H1 (cell line): ENCODE measurements around the gene CHI3L1. TPM values are rescaled to one million over a fixed set of nuclear protein-coding genes. Genes with fewer than 3 reads are reported as not detected.

Experiments used
- CTCF ChIA-PET: fragments of 300-600 bp; sonication (Branson Sonifier 250); formaldehyde crosslinking; loops from one replicate; lab custom pipeline; 2021; ENCODE audit not compliant: partially characterized antibody; lab: Charles Lee
- POLR2A ChIA-PET: fragments of 300-600 bp; sonication (Branson Sonifier 250); formaldehyde crosslinking; loops from one replicate; lab custom pipeline; 2021; ENCODE audit warnings: inconsistent platforms; ENCODE audit not compliant: partially characterized antibody; lab: Charles Lee
- DNase-seq, 2 experiments: peaks; one replicate each; pipeline versions ENCODE4 v3.0.0 to v3.0.0-alpha.2; 2010 to 2022; ENCODE audit warnings: low spot score in 2 of 2, low read depth in 1 of 2, mixed read lengths in 1 of 2
- FAIRE-seq: peaks from 2 replicates; lab custom pipeline; 2011; peaks lifted over from hg19 to GRCh38; lab: Jason Lieb, UNC
- H2AFZ ChIP-seq: 2 replicates; pipeline ENCODE4 v1.8.1; 2012; ENCODE audit warnings: low read length, inconsistent platforms
- H2AK5ac ChIP-seq: 2 replicates; pipeline ENCODE4 v1.6.1; 2013; ENCODE audit warnings: low read depth, low read length
- H2BK120ac ChIP-seq: replicated peaks from 2 replicates; pipeline ENCODE3; 2013; ENCODE audit warnings: low read depth, low read length, inconsistent platforms
- H2BK12ac ChIP-seq: 2 replicates; pipeline ENCODE4 v1.6.1; 2013; ENCODE audit warnings: low read depth, low read length
- H2BK15ac ChIP-seq: 2 replicates; pipeline ENCODE4 v1.6.1; 2013; ENCODE audit warnings: low read length
- H2BK20ac ChIP-seq: 2 replicates; pipeline ENCODE4 v1.6.1; 2013; ENCODE audit warnings: low read length
- H2BK5ac ChIP-seq: 2 replicates; pipeline ENCODE4 v1.6.1; 2013; ENCODE audit warnings: low read depth, low read length
- H3K14ac ChIP-seq: 2 replicates; pipeline ENCODE4 v1.6.1; 2013; ENCODE audit warnings: inconsistent platforms; ENCODE audit not compliant: insufficient read length
- H3K18ac ChIP-seq: 2 replicates; pipeline ENCODE4 v1.6.1; 2013; ENCODE audit warnings: low read length; ENCODE audit errors: extremely low read depth
- H3K23ac ChIP-seq: 2 replicates; pipeline ENCODE4 v1.6.1; 2013; ENCODE audit warnings: inconsistent platforms; ENCODE audit not compliant: insufficient read length
- H3K23me2 ChIP-seq: 2 replicates; pipeline ENCODE4 v1.6.1; 2013; ENCODE audit warnings: low read depth, low read length
- H3K27ac ChIP-seq: 2 replicates; pipeline ENCODE4 v1.6.1; 2011; ENCODE audit warnings: low read depth, low read length, inconsistent platforms
- H3K27me3 ChIP-seq, 4 experiments: replicated peaks in 1 of 4; 1 replicate in 1 of 4; 2 replicates in 3 of 4; pipeline versions ENCODE4 v1.6.1 to v1.8.1; 2011 to 2013; ENCODE audit warnings: low read length in 3 of 4, mild to moderate bottlenecking in 3 of 4, inconsistent platforms in 2 of 4, mixed read lengths in 2 of 4, moderate library complexity in 1 of 4; ENCODE audit not compliant: control insufficient read depth in 3 of 4, insufficient read depth in 3 of 4; ENCODE audit errors: extremely low read depth in 1 of 4
- H3K36me3 ChIP-seq, 4 experiments: 2 replicates each; pipeline versions ENCODE4 v1.6.1 to v1.8.1; 2011 to 2013; ENCODE audit warnings: mild to moderate bottlenecking in 4 of 4, low read length in 3 of 4, moderate library complexity in 2 of 4, control low read depth in 1 of 4, inconsistent platforms in 1 of 4; ENCODE audit not compliant: insufficient read depth in 4 of 4, control insufficient read depth in 2 of 4
- H3K4ac ChIP-seq: replicated peaks from 2 replicates; pipeline ENCODE3; 2013; ENCODE audit warnings: low read length, low read depth, mixed read lengths, inconsistent platforms; ENCODE audit not compliant: insufficient read length
- H3K4me1 ChIP-seq, 4 experiments: replicated peaks in 1 of 4; 1 replicate in 1 of 4; 2 replicates in 3 of 4; pipeline versions ENCODE4 v1.6.1 to v1.8.1; 2011 to 2013; ENCODE audit warnings: low read length in 3 of 4, inconsistent platforms in 2 of 4, mixed read lengths in 1 of 4; ENCODE audit not compliant: insufficient read depth in 4 of 4, control insufficient read depth in 3 of 4
- H3K4me2 ChIP-seq, 2 experiments: 2 replicates each; pipeline versions ENCODE4 v1.6.1 to v1.8.1; 2011 to 2013; ENCODE audit warnings: low read depth in 2 of 2, low read length in 2 of 2, control low read depth in 1 of 2, inconsistent platforms in 1 of 2, mild to moderate bottlenecking in 1 of 2; ENCODE audit not compliant: insufficient read depth in 1 of 2
- H3K4me3 ChIP-seq, 4 experiments: fragments of 200-600, 300-600 bp in 1 of 4; sonication (generic), shearing (Covaris generic), sonication (Bioruptor Twin) in 1 of 4; 2 replicates each; pipeline versions ENCODE4 v1.5.1 to v1.8.1; 2011 to 2016; ENCODE audit warnings: low read length in 4 of 4, low read depth in 3 of 4, control low read depth in 2 of 4, inconsistent platforms in 2 of 4, mild to moderate bottlenecking in 2 of 4, mixed read lengths in 1 of 4, moderate library complexity in 1 of 4; ENCODE audit not compliant: insufficient read depth in 2 of 4; ENCODE audit errors: extremely low read depth in 1 of 4
- H3K56ac ChIP-seq: replicated peaks from 2 replicates; pipeline ENCODE3; 2013; ENCODE audit warnings: low read depth, mild to moderate bottlenecking, mixed read lengths, low read length, inconsistent platforms; ENCODE audit not compliant: insufficient read length
- H3K79me1 ChIP-seq: 2 replicates; pipeline ENCODE4 v1.6.1; 2013; ENCODE audit warnings: low read depth, low read length, control low read depth
- H3K79me2 ChIP-seq, 2 experiments: 2 replicates each; pipeline versions ENCODE4 v1.6.1 to v1.8.1; 2012 to 2013; ENCODE audit warnings: low read length in 2 of 2, mild to moderate bottlenecking in 2 of 2, inconsistent platforms in 1 of 2; ENCODE audit not compliant: insufficient read depth in 2 of 2, control insufficient read depth in 1 of 2
- H3K9ac ChIP-seq, 4 experiments: replicated peaks in 1 of 4; 1 replicate in 1 of 4; 2 replicates in 3 of 4; pipeline versions ENCODE4 v1.6.1 to v1.8.1; 2011 to 2013; ENCODE audit warnings: low read depth in 3 of 4, low read length in 3 of 4, control low read depth in 2 of 4, mild to moderate bottlenecking in 2 of 4, moderate library complexity in 2 of 4, inconsistent platforms in 1 of 4; ENCODE audit errors: extremely low read depth in 1 of 4
- H3K9me3 ChIP-seq, 2 experiments: 2 replicates each; pipeline versions ENCODE4 v1.6.1 to v1.8.1; 2012 to 2013; ENCODE audit warnings: mild to moderate bottlenecking in 2 of 2, moderate library complexity in 2 of 2, control low read depth in 1 of 2, inconsistent platforms in 1 of 2, low read depth in 1 of 2, low read length in 1 of 2, mixed read lengths in 1 of 2; ENCODE audit not compliant: insufficient read depth in 2 of 2
- H4K20me1 ChIP-seq, 2 experiments: replicated peaks in 1 of 2; 2 replicates each; pipeline versions ENCODE3 to v1.8.1; 2011 to 2013; ENCODE audit warnings: inconsistent platforms in 2 of 2, low read length in 2 of 2, mild to moderate bottlenecking in 1 of 2; ENCODE audit not compliant: insufficient read depth in 2 of 2, control insufficient read depth in 1 of 2
- H4K5ac ChIP-seq: 2 replicates; pipeline ENCODE4 v1.6.1; 2013; ENCODE audit warnings: low read length, low read depth, mixed read lengths, inconsistent platforms; ENCODE audit not compliant: insufficient read length
- H4K8ac ChIP-seq: 2 replicates; pipeline ENCODE4 v1.8.0; 2013; ENCODE audit warnings: mild to moderate bottlenecking, moderate library complexity, low read length, inconsistent platforms; ENCODE audit not compliant: insufficient read depth; ENCODE audit errors: extremely low read depth
- H4K91ac ChIP-seq: replicated peaks from 2 replicates; pipeline ENCODE3; 2013; ENCODE audit warnings: low read length, mixed read lengths, inconsistent platforms; ENCODE audit not compliant: insufficient read length
- ATF2 ChIP-seq: IDR thresholded peaks from 2 replicates; pipeline ENCODE4 v1.6.1; 2012; ENCODE audit warnings: low read length, inconsistent platforms
- EP300 ChIP-seq, 2 experiments: IDR thresholded peaks; 1 replicate in 1 of 2; 2 replicates in 1 of 2; pipeline ENCODE4 v1.6.1; 2011 to 2012; ENCODE audit warnings: low read depth in 2 of 2, low read length in 2 of 2, mild to moderate bottlenecking in 2 of 2, borderline replicate concordance in 1 of 2, inconsistent platforms in 1 of 2, moderate library complexity in 1 of 2
- JUND ChIP-seq: IDR thresholded peaks from 2 replicates; pipeline ENCODE4 v1.6.1; 2011; ENCODE audit warnings: mild to moderate bottlenecking, improper control_type of control experiment, low read length
- SP2 ChIP-seq: IDR thresholded peaks from 2 replicates; pipeline ENCODE4 v1.6.1; 2012; ENCODE audit warnings: mild to moderate bottlenecking, low read length, inconsistent platforms
- WGBS, 2 experiments: shearing (Covaris generic) in 1 of 2; methylation state at CpG; one replicate each; pipeline versions ENCODE4 v1.1.6 to v1.1.7; 2013 to 2015; ENCODE audit warnings: low lambda C conversion rate in 2 of 2, mixed read lengths in 2 of 2, inconsistent platforms in 1 of 2, low coverage in 1 of 2, missing lambda C conversion rate in 1 of 2; ENCODE audit not compliant: insufficient replicate concordance in 2 of 2, insufficient coverage in 1 of 2, insufficient read length in 1 of 2; ENCODE audit errors: extremely low coverage in 1 of 2, missing lambda C conversion rate in 1 of 2; 5-methylcytosine and 5-hydroxymethylcytosine counted together
- polyA plus RNA-seq, 7 experiments: library from polyadenylated mRNA; depleted of rRNA in 3 of 7; stranded (reverse) in 5 of 7; unstranded in 2 of 7; fragments of >200 nt in 5 of 7; fragments of 200-250 nt in 2 of 7; gene quantifications; 1 replicate in 5 of 7; 2 replicates in 1 of 7; 4 replicates in 1 of 7; pipeline versions ENCODE4 v1.2.1 to v1.2.3, GENCODE V29; 2011 to 2013; ENCODE audit warnings: missing spikeins in 2 of 7, mixed read lengths in 2 of 7
- total RNA-seq: library from RNA; stranded (reverse); fragmentation: NEBNext Ultra II Directional; extraction: Animal tissue kit (Norgen Biotek cat#: 25700); gene quantifications from 2 replicates; pipeline ENCODE4 v1.2.1, GENCODE V29; 2021

The CHI3L1 gene
- total and polyA plus RNA-seq, 2 of the 8 experiments (the other 6 are each of a cell fraction or from before 2014, with no cell fraction given) = 1.0 TPM; not detected in 1

- no peak overlapping the region for H3K23ac ChIP-seq
- H3K27ac ChIP-seq = no peak overlapping the region
- no peak overlapping the region for H4K91ac ChIP-seq
- WGBS, 2 experiments = 92% methylated on average over 7 of the region's 7 CpGs; no CpG with 5 or more reads in 1 of the 2 experiments
- no peak overlapping the region for H2AFZ ChIP-seq
- no peaks in the 10 kb centered on the region for H3K27me3 ChIP-seq
- H2BK12ac ChIP-seq = no peak overlapping the region
- H3K4ac ChIP-seq = no peak overlapping the region
- no peaks in the 10 kb centered on the region for H3K79me1 ChIP-seq
- FAIRE-seq (no peak), DNase-seq (no peak)
- H4K20me1 ChIP-seq = no peaks in the 10 kb centered on the region
- H3K23me2 ChIP-seq = no peaks in the 10 kb centered on the region
- no peak overlapping the region for H3K4me3 ChIP-seq
- H3K18ac ChIP-seq = no peak overlapping the region
- no peaks in the 10 kb centered on the region for H3K79me2 ChIP-seq
- H4K8ac ChIP-seq = no peak overlapping the region; the same call in 1 of the 2 replicates
- H3K14ac ChIP-seq = no peak overlapping the region
- H3K4me1 ChIP-seq = peaks cover 0 to 12% (median 11%) of the 10 kb centered on the region in 4 experiments; a peak in 6 of 7 replicates
- H2BK5ac ChIP-seq = no peak overlapping the region
- no peaks in the 10 kb centered on the region for H3K9me3 ChIP-seq
- H3K36me3 ChIP-seq = no peaks in the 10 kb centered on the region
- no peak overlapping the region for H2AK5ac ChIP-seq
- H2BK20ac ChIP-seq = no peak overlapping the region
- TF ChIP-seq EP300 (IDR thresholded peaks at IDR 0.05; ENCODE audit: borderline replicate concordance in 1 of 2, low read depth in 2 of 2, low read length in 2 of 2) (no peak), SP2 (no peak), JUND (no peak), ATF2 (no peak)
- TF ChIP-seq, all 59 proteins: peak for 0
- CTCF ChIA-PET = interaction anchor here (0.6 to 18.1 kb wide), 32 partner anchors 8 to 195 kb away, joined by 3 to 479 read pairs (median 28); partner anchors contain the start of genes ADORA1, CHI3L1, CHIT1 and MYBPH
- no peak overlapping the region for H3K4me2 ChIP-seq
- no peak overlapping the region for H4K5ac ChIP-seq
- no peak overlapping the region for H2BK15ac ChIP-seq
- no peak overlapping the region for H3K56ac ChIP-seq
- H3K9ac ChIP-seq = no peak overlapping the region
- no peak overlapping the region for H2BK120ac ChIP-seq
- POLR2A ChIA-PET = interaction anchor here (0.9 kb wide), 1 partner anchor 10 kb away, joined by 3 read pairs; no protein-coding TSS in a partner anchor
Observed at GRCh38 chr1:203217668-203218067, 31.2 kb upstream of the CHI3L1 start.
